HG03025 (cell line): Measurements from ENCODE around the gene MICAL1.

Experiments
- ATAC-seq: cut with Tn5 transposase; IDR thresholded peaks from one replicate; pipeline ENCODE4 v1.9.1; 2021; ENCODE audit warnings: mild to moderate bottlenecking, moderate library complexity; ENCODE audit not compliant: unreplicated experiment, low FRiP score

MICAL1 gene

GRCh38 chr6:109455437-109456110 is at the start of gene MICAL1:
MICAL1 (minus strand) TSS chr6:109455772; CDS start chr6:109454196, 1,576 bp downstream.
- ATAC-seq, result peak; percentile 56

- no peak for ATAC-seq
Observed at GRCh38 chr6:109503327-109504224, 48.0 kb upstream of the MICAL1 start.

GRCh38 chr6:109498936-109499335 is 43.4 kb upstream of the MICAL1 start:
- ATAC-seq, result no peak

- ATAC-seq, result no peak
Observed at GRCh38 chr6:109498052-109498451, 42.5 kb upstream of the MICAL1 start.

GRCh38 chr6:109496036-109496772 is 40.6 kb upstream of the MICAL1 start:
- ATAC-seq, result no peak

GRCh38 chr6:109493865-109494264 is 38.3 kb upstream of the MICAL1 start:
- ATAC-seq, result no peak

- ATAC-seq, result no peak
Observed at GRCh38 chr6:109491207-109491938, 35.8 kb upstream of the MICAL1 start.

- ATAC-seq, result no peak
Observed at GRCh38 chr6:109490713-109491112, 35.1 kb upstream of the MICAL1 start.

- no peak for ATAC-seq
Observed at GRCh38 chr6:109488001-109488400, 32.4 kb upstream of the MICAL1 start.

GRCh38 chr6:109486068-109486467 is 30.5 kb upstream of the MICAL1 start:
- no peak for ATAC-seq

GRCh38 chr6:109485266-109485935 is 29.8 kb upstream of the MICAL1 start:
- no peak for ATAC-seq

GRCh38 chr6:109484122-109484521 is 28.6 kb upstream of the MICAL1 start:
- no peak for ATAC-seq

GRCh38 chr6:109483735-109484057 is 28.1 kb upstream of the MICAL1 start:
- ATAC-seq, result no peak

GRCh38 chr6:109482905-109483734 is 27.5 kb upstream of the MICAL1 start, which contains the start of gene ZBTB24:
ZBTB24 (minus strand) TSS chr6:109483219; CDS start chr6:109482026, 1,193 bp downstream.
- peak; percentile 66 for ATAC-seq

GRCh38 chr6:109480993-109481480 is 25.5 kb upstream of the MICAL1 start:
- ATAC-seq, result no peak

- ATAC-seq, result no peak
Observed at GRCh38 chr6:109478841-109479624, 23.5 kb upstream of the MICAL1 start.

GRCh38 chr6:109478222-109478805 is 22.7 kb upstream of the MICAL1 start:
- no peak for ATAC-seq

- no peak for ATAC-seq
Observed at GRCh38 chr6:109477725-109478124, 22.2 kb upstream of the MICAL1 start.
